Right lobe of liver (tissue), 6 donors: ENCODE results near the gene CMTM5. TPM values are rescaled to one million over a fixed set of nuclear protein-coding genes. Genes with fewer than 3 reads are reported as not detected.
"Not testable (repeated sequence)": the region's sequence is repeated elsewhere in the genome, so short reads cannot be mapped to it uniquely, and the experiment has no call there.

Experiments
- ATAC-seq, 4 donors: fragments of 200-7000 bp; cut with Tn5 transposase; one replicate each; pipeline ENCODE4 v1.9.1; 2020; ENCODE audit warnings: mild to moderate bottlenecking in 4 of 4, moderate library complexity in 4 of 4
- DNase-seq, 3 donors: peaks; one replicate each; pipeline ENCODE4 v3.0.0-alpha.2; 2020
- H3K27ac ChIP-seq, 3 donors: fragments of 200-600 bp; one replicate each; pipeline ENCODE4 v1.8.0; 2022
- H3K27me3 ChIP-seq, 2 donors: fragments of 200-600 bp; one replicate each; pipeline ENCODE4 v1.8.0; 2022
- H3K36me3 ChIP-seq, 4 donors: fragments of 200-600 bp; sonication (generic) in 1 of 4; one replicate each; pipeline versions ENCODE4 v1.5.1 to v1.8.0; 2017 to 2022; ENCODE audit warnings: control low read depth in 1 of 4
- H3K4me1 ChIP-seq, 4 donors: fragments of 200-600 bp; sonication (generic) in 1 of 4; one replicate each; pipeline versions ENCODE4 v1.5.1 to v1.8.0; 2017 to 2022; ENCODE audit warnings: control low read depth in 1 of 4
- H3K4me3 ChIP-seq, 3 donors: fragments of 200-600 bp; one replicate each; pipeline ENCODE4 v1.8.0; 2022
- H3K9me3 ChIP-seq, 4 donors: fragments of 200-600 bp; sonication (generic) in 1 of 4; one replicate each; pipeline versions ENCODE4 v1.5.1 to v1.8.0; 2017 to 2022; ENCODE audit warnings: control low read depth in 1 of 4
- POLR2A ChIP-seq: fragments of 450-650 bp; IDR thresholded peaks from one replicate; pipeline ENCODE4 v1.6.1; 2017; ENCODE audit warnings: antibody characterized with exemption, mild to moderate bottlenecking
- WGBS: methylation state at CpG from one replicate; pipeline ENCODE4 v1.1.6; 2018; ENCODE audit warnings: low coverage, low lambda C conversion rate; ENCODE audit not compliant: insufficient coverage; ENCODE audit errors: missing lambda C conversion rate; 5-methylcytosine and 5-hydroxymethylcytosine counted together
- intact Hi-C, 2 donors: fragments of 100-400 bp; cut with DNase I; formaldehyde crosslinking; loops; one replicate each; pipeline versions ENCODE4 v1.11.2 to v1.14.1; 2022
- total RNA-seq, 6 experiments: library from RNA; depleted of rRNA in 2 of 6; stranded (reverse); fragments of >200 nt in 2 of 6; fragmentation: NEBNext Ultra II Directional in 3 of 6; extraction: Animal tissue kit (Norgen Biotek cat#: 25700) in 3 of 6; gene quantifications; one replicate each; pipeline versions ENCODE4 v1.1.0 to v1.2.4, GENCODE V29; 2016 to 2023
- TF ChIP-seq, protein P1 (sequence below), 4 donors: fragments of 200-600 bp in 3 of 4; fragments of 450-650 bp in 1 of 4; IDR thresholded peaks; one replicate each; pipeline versions ENCODE4 v1.5.1 to v1.8.0; 2016 to 2022; ENCODE audit warnings: antibody characterized with exemption in 4 of 4, mild to moderate bottlenecking in 2 of 4
- donor health status: DM: no; HTN: yes; CAD: no.
- donor health status: DM: no; HTN: no; CAD: no.
- donor health status: DM: no; HTN: no; CAD: no.
- donor health status: DM: no; HTN: yes; CAD: no.
- donor health status: DM: no; HTN: yes; CAD: no.

The CMTM5 gene
- total RNA-seq, 6 experiments from 2014 or later: 0.32 to 0.49 TPM; not detected in 4

DNA sequence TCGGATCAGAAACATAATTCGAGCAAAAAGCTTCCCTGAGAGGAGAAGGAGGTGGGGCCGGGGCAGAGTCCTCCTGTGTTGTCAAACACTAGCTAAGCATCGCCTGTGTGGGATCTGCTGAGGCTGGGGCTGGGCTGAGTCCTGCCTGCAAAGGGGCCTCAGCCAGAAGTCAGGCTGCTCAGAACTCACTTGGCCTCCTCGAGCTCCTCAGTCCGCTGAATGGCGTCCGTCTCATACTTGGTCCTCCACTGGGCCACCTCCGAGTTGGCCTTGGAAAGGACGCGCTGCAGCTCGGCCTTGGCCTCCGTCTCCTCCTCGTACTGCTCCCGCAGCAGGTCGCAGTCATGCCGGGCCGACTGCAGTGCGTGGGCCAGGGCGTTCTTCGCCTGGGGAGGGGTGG is 41.2 kb downstream of the CMTM5 start:
- DNase-seq (no peak), ATAC-seq (no peak)
- Histone ChIP-seq H3K27me3 (no peaks in the 10 kb centered on the region), H3K4me3 (no peak overlapping the region), H3K4me1 (no peaks in the 10 kb centered on the region), H3K9me3 (no peaks in the 10 kb centered on the region), H3K27ac (no peak overlapping the region), H3K36me3 (no peaks in the 10 kb centered on the region)
- TF ChIP-seq POLR2A: no peak
- TF ChIP-seq, protein P1, sequence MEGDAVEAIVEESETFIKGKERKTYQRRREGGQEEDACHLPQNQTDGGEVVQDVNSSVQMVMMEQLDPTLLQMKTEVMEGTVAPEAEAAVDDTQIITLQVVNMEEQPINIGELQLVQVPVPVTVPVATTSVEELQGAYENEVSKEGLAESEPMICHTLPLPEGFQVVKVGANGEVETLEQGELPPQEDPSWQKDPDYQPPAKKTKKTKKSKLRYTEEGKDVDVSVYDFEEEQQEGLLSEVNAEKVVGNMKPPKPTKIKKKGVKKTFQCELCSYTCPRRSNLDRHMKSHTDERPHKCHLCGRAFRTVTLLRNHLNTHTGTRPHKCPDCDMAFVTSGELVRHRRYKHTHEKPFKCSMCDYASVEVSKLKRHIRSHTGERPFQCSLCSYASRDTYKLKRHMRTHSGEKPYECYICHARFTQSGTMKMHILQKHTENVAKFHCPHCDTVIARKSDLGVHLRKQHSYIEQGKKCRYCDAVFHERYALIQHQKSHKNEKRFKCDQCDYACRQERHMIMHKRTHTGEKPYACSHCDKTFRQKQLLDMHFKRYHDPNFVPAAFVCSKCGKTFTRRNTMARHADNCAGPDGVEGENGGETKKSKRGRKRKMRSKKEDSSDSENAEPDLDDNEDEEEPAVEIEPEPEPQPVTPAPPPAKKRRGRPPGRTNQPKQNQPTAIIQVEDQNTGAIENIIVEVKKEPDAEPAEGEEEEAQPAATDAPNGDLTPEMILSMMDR (IDR thresholded peaks at IDR 0.05): no peak
- intact Hi-C loops: no loop called here
- WGBS: 15% methylated on average over 4 of the region's 21 CpGs

DNA sequence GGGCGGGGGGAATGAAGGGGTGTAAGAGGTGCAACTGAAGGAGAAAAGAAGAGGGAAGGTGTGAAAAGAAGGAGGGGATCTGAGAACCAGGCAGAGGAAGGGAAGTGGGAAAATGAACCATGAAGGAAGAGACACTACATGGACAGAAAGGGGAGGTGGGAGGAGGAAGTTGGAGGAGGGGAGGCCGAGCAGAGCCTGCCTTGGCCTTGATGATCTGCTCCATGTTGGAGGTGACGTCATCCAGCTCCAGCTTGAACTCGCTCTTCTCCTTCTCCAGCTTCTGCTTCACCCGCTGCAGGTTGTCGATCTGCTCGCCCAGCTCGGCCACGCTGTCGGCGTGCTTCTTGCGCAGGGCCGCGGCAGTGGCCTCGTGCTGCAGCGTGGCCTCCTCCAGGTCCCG is 42.8 kb downstream of the CMTM5 start:
- H3K36me3 ChIP-seq, H3K27me3 ChIP-seq, DNase-seq, ATAC-seq, H3K4me1 ChIP-seq, H3K4me3 ChIP-seq, intact Hi-C loops, H3K9me3 ChIP-seq, H3K27ac ChIP-seq: not testable (repeated sequence)
- 50% methylated on average over 1 of the region's 17 CpGs for WGBS

DNA sequence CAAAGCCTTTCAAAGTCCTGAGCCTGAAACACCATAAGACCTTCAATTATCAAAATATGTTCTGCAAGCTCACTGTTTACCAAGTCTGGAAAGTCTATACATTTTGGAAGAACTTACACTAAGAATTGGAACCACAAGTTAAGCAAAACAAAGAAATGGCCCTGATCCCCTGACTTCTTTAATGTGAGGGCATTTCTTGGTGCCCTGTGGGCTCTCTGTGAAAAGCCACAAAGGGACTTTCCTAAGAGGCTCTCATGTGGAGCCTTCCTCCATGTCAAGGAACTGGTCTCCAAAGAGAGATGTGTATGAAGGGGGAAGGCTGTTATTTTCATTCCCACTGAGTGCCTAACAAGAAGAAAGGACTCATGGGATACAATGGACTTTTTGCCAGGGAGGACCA is 44.7 kb downstream of the CMTM5 start:
- DNase-seq: no peak
- no peaks in the 10 kb centered on the region for H3K27me3 ChIP-seq
- H3K4me1 ChIP-seq: no peaks in the 10 kb centered on the region
- H3K27ac ChIP-seq: no peak overlapping the region
- no peaks in the 10 kb centered on the region for H3K36me3 ChIP-seq
- H3K9me3 ChIP-seq: no peaks in the 10 kb centered on the region
- no peak for ATAC-seq
- intact Hi-C loops: no loop called here
- no peak for TF ChIP-seq POLR2A
- TF ChIP-seq, protein P1 (IDR thresholded peaks at IDR 0.05): no peak
- no peak overlapping the region for H3K4me3 ChIP-seq

DNA sequence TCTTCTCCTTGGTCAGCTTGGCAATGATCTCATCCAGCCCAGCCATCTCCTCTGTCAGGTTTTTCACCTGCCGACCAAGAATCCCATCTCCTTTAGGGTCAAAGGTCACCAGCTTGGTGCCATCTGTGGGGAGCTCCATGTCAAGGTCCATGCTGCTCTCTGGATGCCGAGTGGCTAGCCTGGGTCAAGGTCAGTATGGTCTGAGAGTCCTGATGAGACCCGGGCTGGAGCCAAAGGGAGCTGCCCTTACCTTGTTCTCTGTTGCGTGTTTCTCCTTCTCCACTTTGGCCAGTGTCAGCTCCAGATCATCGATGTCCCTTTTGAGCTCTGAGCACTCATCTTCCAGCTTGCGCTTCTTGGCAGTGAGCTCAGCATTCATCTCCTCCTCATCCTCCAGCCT is 46.8 kb downstream of the CMTM5 start:
- Histone ChIP-seq H3K9me3 (no peaks in the 10 kb centered on the region), H3K4me3 (no peak overlapping the region), H3K36me3 (no peaks in the 10 kb centered on the region), H3K27ac (no peak overlapping the region), H3K4me1 (no peaks in the 10 kb centered on the region), H3K27me3 (no peaks in the 10 kb centered on the region)
- ATAC-seq (no peak), DNase-seq (no peak)
- intact Hi-C loops: no loop called here
- TF ChIP-seq, protein P1 (IDR thresholded peaks at IDR 0.05): no peak
- TF ChIP-seq POLR2A: no peak
- WGBS: 68% methylated on average over 4 of the region's 6 CpGs

DNA sequence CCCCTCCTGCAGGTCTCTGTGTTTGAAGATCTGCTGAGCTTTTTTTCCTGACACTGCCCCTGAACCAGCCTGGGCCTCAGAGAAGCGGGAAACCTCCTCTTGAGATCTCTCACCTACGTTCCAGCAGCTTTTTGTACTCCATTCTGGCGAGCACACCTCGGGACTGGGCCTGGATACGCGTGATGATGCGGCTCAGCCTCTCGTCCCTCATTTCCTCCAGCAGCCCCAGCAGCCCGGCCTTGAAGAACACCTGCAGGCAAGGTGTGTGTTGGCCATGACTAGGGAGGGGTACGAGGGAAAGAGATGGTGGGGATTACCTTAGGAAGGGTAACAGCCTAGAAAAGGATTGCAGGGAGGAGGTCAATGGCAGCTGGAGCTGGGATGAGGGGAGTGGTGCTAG is 48.3 kb downstream of the CMTM5 start:
- WGBS: 30% methylated on average over 6 of the region's 10 CpGs
- intact Hi-C loops: no loop called here
- ATAC-seq (no peak), DNase-seq (no peak)
- TF ChIP-seq, protein P1 (IDR thresholded peaks at IDR 0.05): no peak
- no peak for TF ChIP-seq POLR2A
- Histone ChIP-seq H3K4me3 (no peak overlapping the region), H3K4me1 (no peaks in the 10 kb centered on the region), H3K27ac (no peak overlapping the region), H3K36me3 (no peaks in the 10 kb centered on the region), H3K9me3 (no peaks in the 10 kb centered on the region), H3K27me3 (no peaks in the 10 kb centered on the region)

DNA sequence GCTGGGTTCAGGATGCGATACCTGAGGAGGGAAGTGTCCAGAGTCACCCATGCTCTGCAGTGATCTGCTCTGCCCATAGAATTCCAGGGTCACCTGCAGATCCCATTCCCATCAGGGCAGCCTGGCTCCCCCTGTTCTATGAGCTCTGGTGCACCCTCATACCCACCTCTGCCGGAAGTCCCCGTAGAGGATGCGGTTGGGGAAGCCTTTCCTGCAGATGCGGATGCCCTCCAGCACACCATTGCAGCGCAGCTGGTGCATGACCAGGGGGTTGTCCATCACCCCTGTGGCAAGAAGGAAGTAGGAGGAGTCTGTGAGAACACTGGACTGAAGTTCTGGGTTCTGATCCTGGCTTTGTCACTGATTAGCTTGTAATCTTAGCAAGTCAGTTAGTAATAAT is 49.0 kb downstream of the CMTM5 start:
- H3K36me3 ChIP-seq, H3K27me3 ChIP-seq, ATAC-seq, intact Hi-C loops, H3K4me1 ChIP-seq, H3K9me3 ChIP-seq, DNase-seq, H3K27ac ChIP-seq, H3K4me3 ChIP-seq: not testable (repeated sequence)
- WGBS: no CpG with 5 or more reads among the region's 6 CpGs
